Adrenal gland (tissue), 12 donors: Measurements from ENCODE around the gene KCNMB2. TPM values are rescaled to one million over a fixed set of nuclear protein-coding genes. Genes with fewer than 3 reads are reported as not detected.

Experiments
- DNase-seq, 7 donors: peaks; one replicate each; pipeline ENCODE4 v3.0.0-alpha.2; 2019 to 2020
- H3K27ac ChIP-seq, 5 donors: fragments of 200-600 bp; sonication (generic) in 4 of 5; 1 replicate in 3 of 5; 2 replicates in 2 of 5; pipeline versions ENCODE4 v1.5.1 to v1.8.0; 2016 to 2020; ENCODE audit warnings: mild to moderate bottlenecking in 1 of 5
- H3K27me3 ChIP-seq: fragments of 200-600 bp; 2 replicates; pipeline ENCODE4 v1.8.0; 2021
- H3K36me3 ChIP-seq, 2 donors: fragments of 200-600 bp; replicated peaks in 1 of 2; 1 replicate in 1 of 2; 2 replicates in 1 of 2; pipeline versions ENCODE4 v1.5.1 to v1.8.0; 2018 to 2022
- H3K4me1 ChIP-seq, 2 donors: fragments of 200-600 bp; replicated peaks in 1 of 2; 1 replicate in 1 of 2; 2 replicates in 1 of 2; pipeline versions ENCODE4 v1.5.1 to v1.8.0; 2018 to 2021
- H3K4me3 ChIP-seq, 4 donors: fragments of 200-600 bp; sonication (generic) in 3 of 4; one replicate each; pipeline ENCODE4 v1.5.1; 2016 to 2018
- H3K9me3 ChIP-seq, 3 donors: fragments of 200-600 bp; sonication (generic) in 1 of 3; replicated peaks in 1 of 3; 1 replicate in 2 of 3; 2 replicates in 1 of 3; pipeline versions ENCODE4 v1.5.1 to v1.8.0; 2016 to 2021
- POLR2A ChIP-seq, 2 donors: fragments of 450-650 bp; IDR thresholded peaks; one replicate each; pipeline ENCODE4 v1.6.1; 2017; ENCODE audit warnings: antibody characterized with exemption in 2 of 2, mild to moderate bottlenecking in 2 of 2, moderate library complexity in 1 of 2
- WGBS, 4 donors: extraction: QIAGEN DNeasy Blood & Tissue Kit in 2 of 4; methylation state at CpG; one replicate each; pipeline versions ENCODE4 v1.1.5 to v1.1.7; 2013 to 2017; 5-methylcytosine and 5-hydroxymethylcytosine counted together
- intact Hi-C, 2 donors: fragments of 100-400 bp; cut with DNase I; formaldehyde crosslinking; loops; one replicate each; pipeline versions ENCODE4 v1.14.1 to v1.15.0; 2022 to 2023
- polyA plus RNA-seq, 3 donors: library from polyadenylated mRNA; stranded (reverse); fragments of 200-250 nt in 2 of 3; fragments of 350-450 nt in 1 of 3; fragmentation: Illumina TruSeq in 1 of 3; extraction: RNeasy Lipid Tissue Mini Kit (QIAGEN cat#74804) in 1 of 3; gene quantifications; one replicate each; pipeline ENCODE4 v1.2.3, GENCODE V29; 2013 to 2014
- total RNA-seq, 9 donors: library from RNA; depleted of rRNA in 4 of 9; stranded (reverse); fragments of >200 nt in 4 of 9; fragments of 120-200 nt in 1 of 9; fragmentation: NEBNext Ultra II Directional in 1 of 9; extraction: Animal tissue kit (Norgen Biotek cat#: 25700) in 1 of 9; gene quantifications; one replicate each; pipeline versions ENCODE4 v1.1.0 to v1.2.4, GENCODE V29; 2013 to 2023
- TF ChIP-seq, protein P1 (sequence below), 6 experiments: fragments of 450-650 bp in 4 of 6; fragments of 200-600 bp in 2 of 6; sonication (generic) in 1 of 6; IDR thresholded peaks; 1 replicate in 5 of 6; 2 replicates in 1 of 6; pipeline versions ENCODE4 v1.5.1 to v1.8.0; 2016 to 2021; ENCODE audit warnings: antibody characterized with exemption in 6 of 6, mild to moderate bottlenecking in 2 of 6, moderate library complexity in 1 of 6
- donor health status: healthy with polysubstance abuse.
- donor health status: Bipolar disorder and iron deficiency.
- donor health status: DM: yes; HTN: yes; CAD: no.
- donor health status: DM: no; HTN: no; CAD: no.
- donor health status: DM: no; HTN: no; CAD: no.
- donor health status: DM: yes; HTN: yes; CAD: no.

KCNMB2 gene
- total and polyA plus RNA-seq, 12 donors, result 0.58 to 8.6 (median 2.9) TPM; not detected in 3

- H3K4me3 ChIP-seq, result no peak overlapping the region
- TF ChIP-seq POLR2A (IDR thresholded peaks at IDR 0.05), result no peak
- TF ChIP-seq, protein P1, sequence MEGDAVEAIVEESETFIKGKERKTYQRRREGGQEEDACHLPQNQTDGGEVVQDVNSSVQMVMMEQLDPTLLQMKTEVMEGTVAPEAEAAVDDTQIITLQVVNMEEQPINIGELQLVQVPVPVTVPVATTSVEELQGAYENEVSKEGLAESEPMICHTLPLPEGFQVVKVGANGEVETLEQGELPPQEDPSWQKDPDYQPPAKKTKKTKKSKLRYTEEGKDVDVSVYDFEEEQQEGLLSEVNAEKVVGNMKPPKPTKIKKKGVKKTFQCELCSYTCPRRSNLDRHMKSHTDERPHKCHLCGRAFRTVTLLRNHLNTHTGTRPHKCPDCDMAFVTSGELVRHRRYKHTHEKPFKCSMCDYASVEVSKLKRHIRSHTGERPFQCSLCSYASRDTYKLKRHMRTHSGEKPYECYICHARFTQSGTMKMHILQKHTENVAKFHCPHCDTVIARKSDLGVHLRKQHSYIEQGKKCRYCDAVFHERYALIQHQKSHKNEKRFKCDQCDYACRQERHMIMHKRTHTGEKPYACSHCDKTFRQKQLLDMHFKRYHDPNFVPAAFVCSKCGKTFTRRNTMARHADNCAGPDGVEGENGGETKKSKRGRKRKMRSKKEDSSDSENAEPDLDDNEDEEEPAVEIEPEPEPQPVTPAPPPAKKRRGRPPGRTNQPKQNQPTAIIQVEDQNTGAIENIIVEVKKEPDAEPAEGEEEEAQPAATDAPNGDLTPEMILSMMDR (IDR thresholded peaks at IDR 0.05), result no peak
- H3K9me3 ChIP-seq, result no peaks in the 10 kb centered on the region
- intact Hi-C loops, result no loop called here
- H3K27me3 ChIP-seq, result no peaks in the 10 kb centered on the region
- no peaks in the 10 kb centered on the region for H3K36me3 ChIP-seq
- H3K4me1 ChIP-seq, result no peaks in the 10 kb centered on the region
- no peak for DNase-seq
- H3K27ac ChIP-seq, result no peak overlapping the region
These were observed 333.8 kb downstream of the KCNMB2 start for GRCh38 chr3:178870085-178870484.

DNA sequence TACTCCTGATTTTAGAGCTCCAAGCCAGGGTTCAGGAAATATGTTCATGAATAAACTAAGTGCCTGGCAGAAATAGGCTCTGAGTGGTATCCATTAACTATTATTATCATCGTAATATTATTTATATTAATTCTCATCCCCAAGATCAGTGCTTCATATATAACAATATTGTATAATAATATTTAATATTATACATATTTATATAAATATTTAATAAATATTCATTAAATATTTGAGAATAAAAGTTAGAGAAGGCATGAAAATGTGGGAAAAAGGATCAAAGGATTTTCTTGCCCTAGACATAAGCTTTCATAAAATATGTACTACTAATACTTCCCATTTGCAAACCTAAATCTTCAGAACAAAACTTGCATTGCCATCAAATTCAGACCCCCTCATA lies 338.9 kb downstream of the KCNMB2 start:
- H3K4me3 ChIP-seq, result no peak overlapping the region
- H3K9me3 ChIP-seq, result no peaks in the 10 kb centered on the region
- intact Hi-C loops, result no loop called here
- no peak overlapping the region for H3K27ac ChIP-seq
- H3K36me3 ChIP-seq, result no peaks in the 10 kb centered on the region
- WGBS, 4 donors, result 77 to 84% (median 81%) methylated on average over 1 of the region's 1 CpG
- DNase-seq, result no peak
- no peaks in the 10 kb centered on the region for H3K27me3 ChIP-seq
- TF ChIP-seq, protein P1 (IDR thresholded peaks at IDR 0.05), result no peak
- TF ChIP-seq POLR2A (IDR thresholded peaks at IDR 0.05), result no peak
- H3K4me1 ChIP-seq, result no peaks in the 10 kb centered on the region

GRCh38 chr3:178875836-178876235 lies 339.6 kb downstream of the KCNMB2 start:
- H3K27me3 ChIP-seq, result no peaks in the 10 kb centered on the region
- H3K4me1 ChIP-seq, result no peaks in the 10 kb centered on the region
- no peak overlapping the region for H3K4me3 ChIP-seq
- H3K27ac ChIP-seq, result no peak overlapping the region
- DNase-seq, result no peak
- intact Hi-C loops, result no loop called here
- WGBS, 4 donors, result 65 to 71% (median 66%) methylated on average over 5 of the region's 5 CpGs
- H3K9me3 ChIP-seq, result no peaks in the 10 kb centered on the region
- no peak for TF ChIP-seq POLR2A (IDR thresholded peaks at IDR 0.05)
- TF ChIP-seq, protein P1 (IDR thresholded peaks at IDR 0.05), result no peak
- H3K36me3 ChIP-seq, result no peaks in the 10 kb centered on the region

DNA sequence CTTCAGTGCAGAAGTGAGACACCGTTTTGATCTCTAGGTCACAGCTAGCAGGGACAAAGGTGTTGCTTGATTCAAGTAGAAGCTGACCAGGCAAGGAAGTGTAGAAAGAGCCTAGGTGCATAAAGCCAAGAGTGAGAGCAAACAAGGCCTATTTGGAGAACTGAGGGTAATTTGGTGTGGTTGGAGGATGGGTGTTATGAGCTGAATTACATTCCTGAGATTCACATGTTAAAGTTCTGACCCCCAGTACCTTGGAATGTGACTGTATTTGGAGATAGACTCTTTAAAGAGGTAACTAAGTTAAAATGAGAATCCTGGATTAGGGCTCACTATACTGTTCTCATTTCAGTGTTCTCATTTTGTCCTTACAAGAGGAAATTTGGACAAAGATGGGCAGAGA lies 344.0 kb downstream of the KCNMB2 start:
- Histone ChIP-seq H3K27me3 (no peaks in the 10 kb centered on the region), H3K36me3 (no peaks in the 10 kb centered on the region), H3K27ac (no peak overlapping the region), H3K9me3 (peaks cover 0 to 4% (median 0%) of the 10 kb centered on the region in 3 donors), H3K4me1 (no peaks in the 10 kb centered on the region), H3K4me3 (no peak overlapping the region)
- 70 to 80% (median 75%) methylated on average over 1 of the region's 1 CpG for WGBS, 4 donors
- intact Hi-C loops, result no loop called here
- DNase-seq, result no peak
- TF ChIP-seq POLR2A (IDR thresholded peaks at IDR 0.05), result no peak
- TF ChIP-seq, protein P1 (IDR thresholded peaks at IDR 0.05), result no peak
